GM12865 (cell line): Measurements from ENCODE around the gene PGGHG.

ENCODE experiments used
- DNase-seq: peaks from one replicate; pipeline ENCODE4 v3.0.0; 2010; ENCODE audit warnings: low read depth
- H3K4me3 ChIP-seq: 2 replicates; pipeline ENCODE4 v1.5.1; 2011; ENCODE audit warnings: mild to moderate bottlenecking, low read depth, low read length, control low read depth
- TF ChIP-seq, protein P1 (sequence below): IDR thresholded peaks from 2 replicates; pipeline ENCODE4 v1.5.1; 2011; ENCODE audit warnings: low read length, control low read depth, low read depth, inconsistent platforms; ENCODE audit not compliant: insufficient read depth; ENCODE audit errors: missing control alignments

The PGGHG gene

DNA sequence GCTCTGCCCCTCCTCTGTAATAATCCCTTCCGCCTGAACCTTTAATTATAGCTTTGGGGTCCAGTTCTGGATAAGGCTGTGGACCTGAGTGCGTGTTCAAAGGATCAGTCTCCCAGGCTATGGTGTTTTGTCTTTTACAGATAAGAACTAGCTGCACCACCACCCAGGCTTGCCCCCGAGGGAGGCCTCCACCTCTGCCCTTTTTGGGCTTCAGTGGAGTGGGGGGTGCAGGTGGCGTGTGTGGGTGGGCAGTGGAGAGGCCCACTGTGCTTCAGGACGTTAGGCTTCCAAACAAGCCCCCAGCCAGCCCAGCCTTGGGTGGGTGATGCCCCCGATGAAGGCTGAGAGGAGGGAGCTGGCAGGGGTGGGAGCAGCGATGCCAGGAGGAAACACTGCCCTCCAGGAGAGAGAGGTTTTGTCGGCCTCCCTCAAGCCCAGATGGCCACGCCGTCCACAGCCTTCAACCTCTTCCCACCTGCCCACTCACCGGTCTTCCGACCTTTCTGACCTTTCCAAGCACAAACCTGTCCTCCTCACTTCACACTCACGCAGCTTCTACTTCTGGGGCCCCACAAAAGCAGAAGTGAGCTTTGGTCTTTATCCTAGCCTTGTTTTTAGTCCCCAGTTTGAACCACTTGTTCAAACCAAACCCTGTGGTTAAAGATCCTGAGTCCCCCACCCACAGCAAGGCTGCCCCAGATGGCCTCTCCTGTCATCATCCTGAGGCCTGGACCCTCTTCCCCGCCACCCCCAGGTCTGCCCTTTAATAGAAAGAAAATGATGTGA is 31.8 kb upstream of the PGGHG start:
- peak; percentile 35 for DNase-seq
- no peak overlapping the region for H3K4me3 ChIP-seq
- TF ChIP-seq, protein P1, sequence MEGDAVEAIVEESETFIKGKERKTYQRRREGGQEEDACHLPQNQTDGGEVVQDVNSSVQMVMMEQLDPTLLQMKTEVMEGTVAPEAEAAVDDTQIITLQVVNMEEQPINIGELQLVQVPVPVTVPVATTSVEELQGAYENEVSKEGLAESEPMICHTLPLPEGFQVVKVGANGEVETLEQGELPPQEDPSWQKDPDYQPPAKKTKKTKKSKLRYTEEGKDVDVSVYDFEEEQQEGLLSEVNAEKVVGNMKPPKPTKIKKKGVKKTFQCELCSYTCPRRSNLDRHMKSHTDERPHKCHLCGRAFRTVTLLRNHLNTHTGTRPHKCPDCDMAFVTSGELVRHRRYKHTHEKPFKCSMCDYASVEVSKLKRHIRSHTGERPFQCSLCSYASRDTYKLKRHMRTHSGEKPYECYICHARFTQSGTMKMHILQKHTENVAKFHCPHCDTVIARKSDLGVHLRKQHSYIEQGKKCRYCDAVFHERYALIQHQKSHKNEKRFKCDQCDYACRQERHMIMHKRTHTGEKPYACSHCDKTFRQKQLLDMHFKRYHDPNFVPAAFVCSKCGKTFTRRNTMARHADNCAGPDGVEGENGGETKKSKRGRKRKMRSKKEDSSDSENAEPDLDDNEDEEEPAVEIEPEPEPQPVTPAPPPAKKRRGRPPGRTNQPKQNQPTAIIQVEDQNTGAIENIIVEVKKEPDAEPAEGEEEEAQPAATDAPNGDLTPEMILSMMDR = no peak

DNA sequence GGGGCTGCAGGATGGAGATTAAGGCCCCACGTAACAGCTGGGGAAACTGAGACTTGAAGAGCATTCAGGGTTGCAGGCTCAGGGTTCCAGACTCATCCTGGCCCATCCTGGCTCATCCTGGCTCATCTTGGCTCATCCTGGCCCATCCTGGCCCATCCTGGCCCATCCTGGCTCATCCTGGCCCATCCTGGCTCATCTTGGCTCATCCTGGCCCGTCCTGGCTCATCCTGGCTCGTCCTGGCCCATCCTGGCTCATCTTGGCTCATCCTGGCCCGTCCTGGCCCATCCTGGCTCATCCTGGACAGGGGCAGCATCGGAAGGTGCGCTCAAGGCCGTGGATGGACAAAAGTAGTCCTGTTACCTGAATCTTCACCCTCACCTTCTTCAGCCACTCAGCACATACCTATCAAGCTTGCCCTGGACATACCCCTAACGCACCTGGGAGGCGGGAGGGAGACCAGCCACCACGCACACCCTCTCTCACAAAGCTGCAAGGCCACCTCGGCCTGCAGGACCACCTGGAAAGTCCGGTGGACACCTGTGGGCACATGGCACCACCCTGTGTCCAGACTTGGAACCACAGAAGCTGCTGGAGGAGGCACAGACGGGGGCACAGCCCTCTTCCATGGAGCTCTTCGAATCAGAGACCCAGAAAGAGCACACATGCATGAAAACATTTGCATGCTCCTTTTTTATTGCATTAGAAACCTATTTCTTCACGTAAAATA is 31.0 kb upstream of the PGGHG start:
- TF ChIP-seq, protein P1 = peak; percentile 19
- no peak overlapping the region for H3K4me3 ChIP-seq
- peak; percentile 30 for DNase-seq

GRCh38 chr11:259413-259812 is 29.5 kb upstream of the PGGHG start:
- DNase-seq = no peak
- no peak overlapping the region for H3K4me3 ChIP-seq
- TF ChIP-seq, protein P1 = no peak

GRCh38 chr11:261624-262023 is 27.3 kb upstream of the PGGHG start:
- DNase-seq = no peak
- no peak overlapping the region for H3K4me3 ChIP-seq
- TF ChIP-seq, protein P1 = no peak

GRCh38 chr11:266676-267439 is 22.1 kb upstream of the PGGHG start:
- TF ChIP-seq, protein P1 = no peak
- H3K4me3 ChIP-seq = peak overlapping the region; percentile 26; the same call in 1 of the 2 replicates
- no peak for DNase-seq

DNA sequence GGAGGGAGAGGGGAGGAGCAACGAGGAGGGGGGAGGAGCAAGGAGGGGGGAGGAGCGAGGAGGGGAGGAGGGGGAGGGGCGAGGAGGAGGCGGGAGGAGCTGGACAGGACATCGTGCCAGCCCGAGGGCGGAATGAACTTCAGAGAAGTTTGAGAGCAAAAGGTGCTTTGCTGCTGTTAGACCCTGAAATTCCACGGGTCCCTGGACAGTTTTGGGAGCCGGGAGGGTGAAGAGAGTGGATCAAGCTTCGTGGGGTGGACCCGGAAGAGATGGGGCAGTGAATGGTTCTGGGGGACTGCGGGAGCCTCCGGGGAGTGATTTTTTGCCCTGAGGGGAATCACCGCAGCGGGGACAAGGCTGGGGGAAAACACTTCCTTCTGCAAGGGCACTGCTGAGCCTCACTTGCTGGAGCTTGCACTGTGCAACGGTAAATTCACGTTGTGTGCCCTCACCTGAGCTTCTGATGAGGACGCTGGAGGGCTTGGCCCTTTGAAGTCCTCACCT is 21.4 kb upstream of the PGGHG start:
- peak; percentile 85 for DNase-seq
- peak overlapping the region; percentile 95 for H3K4me3 ChIP-seq

DNA sequence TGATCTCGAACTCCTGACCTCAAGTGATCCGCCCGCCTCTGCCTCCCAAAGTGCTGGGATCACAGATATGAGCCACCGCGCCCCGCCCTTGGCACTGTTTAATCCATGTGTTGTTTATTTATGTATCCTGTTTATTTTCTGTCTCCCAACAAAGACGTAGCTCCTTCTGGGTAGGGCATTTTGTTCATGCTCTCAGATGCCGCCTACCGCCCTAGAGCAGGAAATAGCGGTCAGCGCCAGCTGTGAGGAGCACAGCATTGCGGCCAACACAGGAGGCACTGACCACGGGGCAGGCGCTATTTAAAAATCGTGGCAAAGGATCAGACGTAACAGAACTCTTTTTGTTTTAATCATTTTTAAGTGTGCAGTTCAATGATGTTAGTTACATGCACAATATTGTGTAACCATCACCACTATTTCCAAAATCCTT is 20.2 kb upstream of the PGGHG start:
- peak; percentile 91 for DNase-seq
- peak overlapping the region; percentile 95 for H3K4me3 ChIP-seq

More for the DNA sequence above, 21.4 kb upstream of the PGGHG start:
- TF ChIP-seq, protein P1 = no peak
